Retina (tissue), 1 donor: ENCODE data around the gene NCKAP5L.
"Not testable (repeated sequence)": the region's sequence is repeated elsewhere in the genome, so short reads cannot be mapped to it uniquely, and the experiment has no call there.

Source experiments
- DNase-seq: peaks from one replicate; pipeline ENCODE4 v3.0.0-alpha.2; 2016

The NCKAP5L gene

GRCh38 chr12:49863946-49864797 is 36.0 kb upstream of the NCKAP5L start:
- no peak for DNase-seq

GRCh38 chr12:49860921-49861320 is 32.7 kb upstream of the NCKAP5L start:
- DNase-seq, result not testable (repeated sequence)

- DNase-seq, result not testable (repeated sequence)
These were observed 27.7 kb upstream of the NCKAP5L start for GRCh38 chr12:49855890-49856289.

GRCh38 chr12:49854976-49855375 is 26.8 kb upstream of the NCKAP5L start:
- DNase-seq, result no peak

GRCh38 chr12:49853671-49854070 is 25.5 kb upstream of the NCKAP5L start:
- DNase-seq, result no peak

- no peak for DNase-seq
These were observed 18.9 kb upstream of the NCKAP5L start for GRCh38 chr12:49847161-49847560.

- DNase-seq, result no peak
These were observed 17.8 kb upstream of the NCKAP5L start for GRCh38 chr12:49846032-49846431.

- no peak for DNase-seq
These were observed 15.7 kb upstream of the NCKAP5L start for GRCh38 chr12:49843876-49844437.

- DNase-seq, result no peak
These were observed 15.2 kb upstream of the NCKAP5L start for GRCh38 chr12:49843411-49843810.

- DNase-seq, result peak; percentile 93
These were observed 14.5 kb upstream of the NCKAP5L start, which contains the start of gene BCDIN3D for GRCh38 chr12:49842519-49843352. Gene BCDIN3D (minus strand): TSS chr12:49843106. CDS start chr12:49843087, 19 bp downstream.

- DNase-seq, result peak; percentile 39
These were observed 10.9 kb upstream of the NCKAP5L start for GRCh38 chr12:49838973-49839633.

GRCh38 chr12:49832836-49833421 is 4.7 kb upstream of the NCKAP5L start:
- DNase-seq, result no peak

- DNase-seq, result no peak
These were observed 3.5 kb upstream of the NCKAP5L start for GRCh38 chr12:49831717-49832116.

GRCh38 chr12:49827401-49828099 is 663 bp downstream of the NCKAP5L start:
- peak; percentile 85 for DNase-seq

- DNase-seq, result no peak
These were observed 1.2 kb downstream of the NCKAP5L start for GRCh38 chr12:49827051-49827400.

- DNase-seq, result no peak
These were observed 2.2 kb downstream of the NCKAP5L start for GRCh38 chr12:49825971-49826421.

- no peak for DNase-seq
These were observed 2.7 kb downstream of the NCKAP5L start for GRCh38 chr12:49825360-49825970.

GRCh38 chr12:49824895-49825294 is 3.3 kb downstream of the NCKAP5L start:
- DNase-seq, result no peak

GRCh38 chr12:49824416-49824815 is 3.8 kb downstream of the NCKAP5L start:
- DNase-seq, result no peak

- DNase-seq, result no peak
These were observed 4.3 kb downstream of the NCKAP5L start for GRCh38 chr12:49823951-49824350.

GRCh38 chr12:49823350-49823749 is 4.9 kb downstream of the NCKAP5L start:
- no peak for DNase-seq
